Left lobe of liver (tissue), 1 donor: Measurements from ENCODE around the gene MYLK4. TPM values are rescaled to one million over a fixed set of nuclear protein-coding genes. Genes with fewer than 3 reads are reported as not detected.

ENCODE experiments used
- total RNA-seq: library from RNA; stranded (reverse); gene quantifications from one replicate; pipeline ENCODE4 v1.2.1, GENCODE V29; 2021
- donor health status: DM: no; HTN: yes; CAD: no.

The MYLK4 gene
- total RNA-seq, 1 donor from 2014 or later = 0.25 TPM

Other genes starting within 250 kb of the MYLK4 start
- gene WRNIP1, start 14.5 kb upstream of the MYLK4 start, total RNA-seq = 16.5 TPM
- 9.5 TPM for gene SERPINB1, start 90.9 kb upstream of the MYLK4 start, total RNA-seq
- 2.0 TPM for gene SERPINB9, start 152.4 kb upstream of the MYLK4 start, total RNA-seq
- gene SERPINB6, start 220.6 kb upstream of the MYLK4 start, total RNA-seq = 31.8 TPM
- gene NQO2, start 249.0 kb upstream of the MYLK4 start, total RNA-seq = 62.7 TPM